Measurements from ENCODE around the gene SCFD2. TPM values are rescaled to one million over a fixed set of nuclear protein-coding genes. Genes with fewer than 3 reads are reported as not detected.
A peak's percentile ranks its signal among the peaks of the same experiment; 100 is the strongest.

The SCFD2 gene
- total and polyA plus RNA-seq, 4 donors, result 5.2 to 28.7 (median 16.4) TPM

- Histone ChIP-seq H3K27me3 (ENCODE audit: control insufficient read depth in 3 of 3, insufficient read depth in 3 of 3, low read length in 2 of 3) (no peaks in the 10 kb centered on the region), H3K4me1 (ENCODE audit: control insufficient read depth in 5 of 5, insufficient read depth in 5 of 5, low read length in 5 of 5) (peaks cover 0 to 7% (median 0%) of the 10 kb centered on the region in 5 donors), H3K36me3 (ENCODE audit: control insufficient read depth in 4 of 4, insufficient read depth in 4 of 4, low read length in 4 of 4) (no peaks in the 10 kb centered on the region), H3K4me3 (no peak overlapping the region), H3K27ac (ENCODE audit: low read depth in 1 of 2, low read length in 1 of 2) (no peak overlapping the region), H3K9me3 (ENCODE audit: control insufficient read depth in 4 of 4, insufficient read depth in 3 of 4, low read length in 3 of 4) (no peaks in the 10 kb centered on the region), H3K9ac (ENCODE audit: insufficient read depth in 1 of 2, low read length in 2 of 2) (no peak overlapping the region)
- ATAC-seq (ENCODE audit: insufficient read depth, low FRiP score) (peak; percentile 50), DNase-seq (peak in 2 of 3 donors; percentile 79 to 80)
- 1 to 3% methylated on average over 1 of the region's 1 CpG for WGBS, 2 donors
- TF ChIP-seq, protein P1, sequence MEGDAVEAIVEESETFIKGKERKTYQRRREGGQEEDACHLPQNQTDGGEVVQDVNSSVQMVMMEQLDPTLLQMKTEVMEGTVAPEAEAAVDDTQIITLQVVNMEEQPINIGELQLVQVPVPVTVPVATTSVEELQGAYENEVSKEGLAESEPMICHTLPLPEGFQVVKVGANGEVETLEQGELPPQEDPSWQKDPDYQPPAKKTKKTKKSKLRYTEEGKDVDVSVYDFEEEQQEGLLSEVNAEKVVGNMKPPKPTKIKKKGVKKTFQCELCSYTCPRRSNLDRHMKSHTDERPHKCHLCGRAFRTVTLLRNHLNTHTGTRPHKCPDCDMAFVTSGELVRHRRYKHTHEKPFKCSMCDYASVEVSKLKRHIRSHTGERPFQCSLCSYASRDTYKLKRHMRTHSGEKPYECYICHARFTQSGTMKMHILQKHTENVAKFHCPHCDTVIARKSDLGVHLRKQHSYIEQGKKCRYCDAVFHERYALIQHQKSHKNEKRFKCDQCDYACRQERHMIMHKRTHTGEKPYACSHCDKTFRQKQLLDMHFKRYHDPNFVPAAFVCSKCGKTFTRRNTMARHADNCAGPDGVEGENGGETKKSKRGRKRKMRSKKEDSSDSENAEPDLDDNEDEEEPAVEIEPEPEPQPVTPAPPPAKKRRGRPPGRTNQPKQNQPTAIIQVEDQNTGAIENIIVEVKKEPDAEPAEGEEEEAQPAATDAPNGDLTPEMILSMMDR (IDR thresholded peaks at IDR 0.05; ENCODE audit: control extremely low read depth, extremely low read depth), result peak; percentile 53
These were observed 382.1 kb downstream of the SCFD2 start for GRCh38 chr4:52983563-52984303.

DNA sequence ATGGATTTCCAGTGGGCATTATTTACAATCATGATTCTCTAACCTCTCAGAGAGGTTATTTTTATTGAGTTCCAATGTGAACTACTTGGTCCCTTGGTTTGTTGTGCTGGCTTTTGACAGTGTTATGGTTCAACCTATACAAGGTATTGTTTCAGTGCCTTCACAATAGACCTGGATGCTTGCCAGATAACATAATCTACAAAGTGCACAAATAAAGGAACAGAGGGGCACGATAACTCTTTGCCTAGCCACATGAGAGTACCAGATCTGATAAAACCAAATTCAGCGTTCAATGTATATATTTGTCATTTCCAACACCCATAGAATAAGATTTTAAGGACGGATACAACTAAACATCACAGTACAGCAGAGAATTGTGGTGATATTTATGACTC is 382.9 kb downstream of the SCFD2 start:
- WGBS, 2 donors, result 46 to 53% methylated on average over 3 of the region's 3 CpGs
- ATAC-seq (ENCODE audit: insufficient read depth, low FRiP score) (no peak), DNase-seq (no peak)
- Histone ChIP-seq H3K27ac (ENCODE audit: low read depth in 1 of 2, low read length in 1 of 2) (no peak overlapping the region), H3K9ac (ENCODE audit: insufficient read depth in 1 of 2, low read length in 2 of 2) (no peak overlapping the region), H3K9me3 (ENCODE audit: control insufficient read depth in 4 of 4, insufficient read depth in 3 of 4, low read length in 3 of 4) (no peaks in the 10 kb centered on the region), H3K27me3 (ENCODE audit: control insufficient read depth in 3 of 3, insufficient read depth in 3 of 3, low read length in 2 of 3) (no peaks in the 10 kb centered on the region), H3K4me3 (no peak overlapping the region), H3K36me3 (ENCODE audit: control insufficient read depth in 4 of 4, insufficient read depth in 4 of 4, low read length in 4 of 4) (no peaks in the 10 kb centered on the region), H3K4me1 (ENCODE audit: control insufficient read depth in 5 of 5, insufficient read depth in 5 of 5, low read length in 5 of 5) (peaks cover 0 to 7% (median 0%) of the 10 kb centered on the region in 5 donors)
- TF ChIP-seq, protein P1 (IDR thresholded peaks at IDR 0.05; ENCODE audit: control extremely low read depth, extremely low read depth), result no peak

- no peak overlapping the region for H3K4me3 ChIP-seq
- H3K9ac ChIP-seq (ENCODE audit: insufficient read depth in 1 of 2, low read length in 2 of 2), result no peak overlapping the region
- no peaks in the 10 kb centered on the region for H3K27me3 ChIP-seq (ENCODE audit: control insufficient read depth in 3 of 3, insufficient read depth in 3 of 3, low read length in 2 of 3)
- DNase-seq (peak in 2 of 3 donors; percentile 74 to 85), ATAC-seq (ENCODE audit: insufficient read depth, low FRiP score) (no peak)
- 77 to 83% methylated on average over 2 of the region's 2 CpGs for WGBS, 2 donors
- no peaks in the 10 kb centered on the region for H3K36me3 ChIP-seq (ENCODE audit: control insufficient read depth in 4 of 4, insufficient read depth in 4 of 4, low read length in 4 of 4)
- H3K9me3 ChIP-seq (ENCODE audit: control insufficient read depth in 4 of 4, insufficient read depth in 3 of 4, low read length in 3 of 4), result no peaks in the 10 kb centered on the region
- TF ChIP-seq, protein P1 (IDR thresholded peaks at IDR 0.05; ENCODE audit: control extremely low read depth, extremely low read depth), result peak; percentile 33
- no peak overlapping the region for H3K27ac ChIP-seq (ENCODE audit: low read depth in 1 of 2, low read length in 1 of 2)
- peaks cover 0 to 4% (median 0%) of the 10 kb centered on the region in 5 donors for H3K4me1 ChIP-seq (ENCODE audit: control insufficient read depth in 5 of 5, insufficient read depth in 5 of 5, low read length in 5 of 5)
These were observed 383.5 kb downstream of the SCFD2 start for GRCh38 chr4:52982255-52982945.

Measured in lung (tissue), 12 donors.